NCI-H187 treated with DMSO at 0.1 percent for 48 hours (cell line): ENCODE measurements around the gene MRPL28.
"Not testable (repeated sequence)": the region's sequence is repeated elsewhere in the genome, so short reads cannot be mapped to it uniquely, and the experiment has no call there.

Source experiments
- DNase-seq: peaks from one replicate; lab custom pipeline; 2025; lab: John Stamatoyannopoulos, UW

MRPL28 gene

GRCh38 chr16:373020-373598, 2.8 kb upstream of the MRPL28 start:
- DNase-seq, result no peak

- no peak for DNase-seq
Observed at GRCh38 chr16:372302-372983, 2.1 kb upstream of the MRPL28 start.

- peak; percentile 88 for DNase-seq
Observed at GRCh38 chr16:371515-372301, 1.4 kb upstream of the MRPL28 start.

- DNase-seq, result no peak
Observed at GRCh38 chr16:370979-371514, 709 bp upstream of the MRPL28 start.

- DNase-seq, result no peak
Observed at GRCh38 chr16:369866-370436, 387 bp downstream of the MRPL28 start.

GRCh38 chr16:369275-369865, 968 bp downstream of the MRPL28 start:
- no peak for DNase-seq

- DNase-seq, result no peak
Observed at GRCh38 chr16:368388-369158, 1.8 kb downstream of the MRPL28 start.

GRCh38 chr16:367333-367903, 2.9 kb downstream of the MRPL28 start:
- no peak for DNase-seq

- no peak for DNase-seq
Observed at GRCh38 chr16:366476-366875, 3.9 kb downstream of the MRPL28 start.

GRCh38 chr16:364595-365491, 5.5 kb downstream of the MRPL28 start:
- DNase-seq, result no peak

GRCh38 chr16:363766-364490, 6.4 kb downstream of the MRPL28 start:
- DNase-seq, result no peak

GRCh38 chr16:363110-363765, 7.1 kb downstream of the MRPL28 start:
- no peak for DNase-seq

GRCh38 chr16:362702-362999, 7.7 kb downstream of the MRPL28 start:
- not testable (repeated sequence) for DNase-seq

- peak; percentile 19 for DNase-seq
Observed at GRCh38 chr16:361872-362701, 8.3 kb downstream of the MRPL28 start.

GRCh38 chr16:361341-361871, 8.9 kb downstream of the MRPL28 start:
- no peak for DNase-seq

GRCh38 chr16:360698-361336, 9.5 kb downstream of the MRPL28 start:
- no peak for DNase-seq
